Activated CD8-positive, alpha-beta memory T cell treated with anti-CD3 and anti-CD28 coated beads for 36 hours (primary cell): ENCODE data around the gene NPR3. TPM values are rescaled to one million over a fixed set of nuclear protein-coding genes. Genes with fewer than 3 reads are reported as not detected.

Experiments used
- CTCF ChIA-PET: fragments of 350-600 bp; sonication (Branson Sonifier 250); formaldehyde crosslinking; loops from one replicate; lab custom pipeline; 2021; ENCODE audit warnings: antibody characterized with exemption; lab: Charles Lee
- POLR2A ChIA-PET: fragments of 350-600 bp; sonication (Branson Sonifier 250); formaldehyde crosslinking; loops from one replicate; lab custom pipeline; 2021; ENCODE audit warnings: antibody characterized with exemption; lab: Charles Lee
- total RNA-seq, 2 experiments: library from RNA; stranded (reverse); gene quantifications; one replicate each; pipeline ENCODE4 v1.2.3, GENCODE V29; 2021

NPR3 gene
- total RNA-seq, 2 experiments from 2014 or later, result not detected

GRCh38 chr5:32709750-32710549, 1.2 kb upstream of the NPR3 start:
- ChIA-PET CTCF (interaction anchor here (0.7 kb wide), 1 partner anchor 868 kb away, joined by 3 read pairs; no protein-coding TSS in a partner anchor), POLR2A (no interaction called here)

DNA sequence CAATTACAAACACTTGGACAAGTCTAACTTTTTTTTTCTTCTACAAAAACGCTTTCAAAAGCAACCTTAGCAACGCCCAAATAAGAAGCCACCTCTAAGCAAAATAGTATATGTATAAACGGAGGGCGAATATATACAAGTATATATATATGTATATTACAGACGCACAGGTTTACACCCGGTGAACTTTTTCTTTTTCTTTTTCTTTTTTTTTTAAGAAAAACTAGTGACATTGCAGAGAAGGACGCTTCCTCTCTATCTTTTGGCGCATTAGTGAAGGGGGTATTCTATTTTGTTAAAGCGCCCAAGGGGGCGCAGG, 200 bp downstream of the NPR3 start:
- ChIA-PET POLR2A (no interaction called here), CTCF (no interaction called here)

DNA sequence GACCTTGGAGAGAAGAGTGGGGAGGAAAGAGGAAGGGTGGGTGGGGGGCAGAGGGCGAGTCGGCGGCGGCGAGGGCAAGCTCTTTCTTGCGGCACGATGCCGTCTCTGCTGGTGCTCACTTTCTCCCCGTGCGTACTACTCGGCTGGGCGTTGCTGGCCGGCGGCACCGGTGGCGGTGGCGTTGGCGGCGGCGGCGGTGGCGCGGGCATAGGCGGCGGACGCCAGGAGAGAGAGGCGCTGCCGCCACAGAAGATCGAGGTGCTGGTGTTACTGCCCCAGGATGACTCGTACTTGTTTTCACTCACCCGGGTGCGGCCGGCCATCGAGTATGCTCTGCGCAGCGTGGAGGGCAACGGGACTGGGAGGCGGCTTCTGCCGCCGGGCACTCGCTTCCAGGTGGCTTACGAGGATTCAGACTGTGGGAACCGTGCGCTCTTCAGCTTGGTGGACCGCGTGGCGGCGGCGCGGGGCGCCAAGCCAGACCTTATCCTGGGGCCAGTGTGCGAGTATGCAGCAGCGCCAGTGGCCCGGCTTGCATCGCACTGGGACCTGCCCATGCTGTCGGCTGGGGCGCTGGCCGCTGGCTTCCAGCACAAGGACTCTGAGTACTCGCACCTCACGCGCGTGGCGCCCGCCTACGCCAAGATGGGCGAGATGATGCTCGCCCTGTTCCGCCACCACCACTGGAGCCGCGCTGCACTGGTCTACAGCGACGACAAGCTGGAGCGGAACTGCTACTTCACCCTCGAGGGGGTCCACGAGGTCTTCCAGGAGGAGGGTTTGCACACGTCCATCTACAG, 760 bp downstream of the NPR3 start:
- CTCF ChIA-PET, result no interaction called here
- POLR2A ChIA-PET, result no interaction called here

DNA sequence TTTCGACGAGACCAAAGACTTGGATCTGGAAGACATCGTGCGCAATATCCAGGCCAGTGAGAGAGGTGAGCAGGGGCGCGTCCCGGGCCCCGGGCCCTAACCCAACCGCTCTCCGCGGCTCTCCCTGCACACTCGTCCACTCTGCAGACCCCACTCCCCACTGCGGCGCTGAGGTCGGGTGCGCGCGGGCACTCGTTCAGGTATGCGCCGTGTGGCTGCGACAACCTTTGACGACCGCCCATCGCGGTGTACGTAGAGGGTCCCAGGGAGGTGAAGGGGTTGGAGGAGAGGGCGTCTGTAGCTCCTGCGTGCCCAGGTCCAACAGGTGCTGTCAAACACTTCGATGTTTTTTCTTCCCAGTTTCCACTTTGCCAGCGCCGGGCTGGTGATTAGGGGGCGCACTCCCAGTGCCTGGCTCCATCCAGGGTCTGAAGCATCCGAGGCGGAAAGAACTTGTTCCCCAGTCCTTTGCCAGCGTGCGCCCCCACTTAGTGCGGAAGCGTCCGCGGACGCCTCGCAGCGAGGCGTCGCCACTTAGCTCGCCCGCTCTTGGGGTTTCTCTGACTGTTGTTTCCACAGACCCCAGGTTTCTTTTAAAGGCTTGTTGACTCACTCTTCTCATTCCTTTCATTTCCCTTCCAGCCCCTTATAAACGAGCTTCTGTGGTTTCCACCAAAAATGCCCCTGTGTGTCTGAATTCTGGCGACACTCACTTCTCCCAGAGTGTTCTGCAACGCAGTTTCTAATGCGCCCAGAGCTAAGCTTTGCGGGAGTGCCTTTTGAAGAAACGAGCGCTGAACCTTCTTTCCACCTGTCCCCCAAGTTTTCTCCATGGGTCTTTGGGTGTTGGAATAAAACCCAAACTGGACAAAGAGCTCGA, 1.6 kb downstream of the NPR3 start:
- ChIA-PET POLR2A (no interaction called here), CTCF (no interaction called here)

- ChIA-PET CTCF (no interaction called here), POLR2A (no interaction called here)
These were observed 2.2 kb downstream of the NPR3 start for GRCh38 chr5:32713361-32713769.

DNA sequence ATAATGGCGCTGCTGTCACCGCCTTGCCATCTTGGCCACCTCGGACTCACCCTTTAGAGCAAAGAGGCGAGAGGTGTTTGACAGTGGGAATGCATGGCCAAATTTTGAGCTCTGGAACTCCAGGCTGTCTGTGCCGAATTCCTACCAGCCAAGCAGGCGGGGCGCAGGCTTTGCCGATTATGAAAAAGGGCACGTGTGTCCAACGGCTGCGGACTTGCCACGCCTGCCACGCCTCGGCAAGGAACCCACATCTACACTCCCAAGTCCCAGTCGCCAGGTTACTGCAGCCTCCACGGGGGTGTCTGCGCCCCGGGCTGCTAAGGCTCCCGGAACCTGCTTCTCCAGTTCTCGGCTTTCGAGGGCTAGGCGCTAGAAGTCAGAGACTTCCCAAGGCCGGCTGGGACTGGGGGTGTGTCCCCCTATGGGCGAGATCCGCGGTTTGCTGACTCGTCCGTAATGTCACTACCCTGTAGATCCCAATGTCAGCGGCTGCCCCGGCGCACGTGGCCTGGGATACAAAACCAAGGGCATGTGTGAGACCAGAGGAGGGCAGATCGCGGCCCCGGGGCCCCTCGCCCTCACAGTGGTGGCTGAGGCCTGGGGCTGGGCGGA, 2.8 kb downstream of the NPR3 start:
- ChIA-PET POLR2A (no interaction called here), CTCF (no interaction called here)

DNA sequence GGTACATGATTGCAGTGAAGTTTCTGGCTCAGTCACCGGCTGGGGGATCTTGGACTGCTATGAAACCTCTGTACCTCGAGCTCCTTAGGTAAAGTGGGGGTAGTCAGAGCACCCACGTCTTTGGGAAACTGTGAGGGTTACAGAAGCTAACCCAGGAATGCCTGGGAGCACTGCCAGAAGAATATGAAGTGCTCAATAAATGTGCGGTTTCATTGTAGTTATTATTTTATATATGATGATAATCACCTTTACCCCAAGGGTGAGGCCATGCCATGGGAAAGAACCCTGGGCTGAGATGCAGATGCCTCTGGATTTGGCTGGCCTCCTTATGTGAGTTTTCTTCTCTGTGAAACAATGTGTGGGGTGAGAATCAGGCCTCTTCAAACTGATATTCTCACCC, 3.7 kb downstream of the NPR3 start:
- POLR2A ChIA-PET, result no interaction called here
- CTCF ChIA-PET, result no interaction called here

DNA sequence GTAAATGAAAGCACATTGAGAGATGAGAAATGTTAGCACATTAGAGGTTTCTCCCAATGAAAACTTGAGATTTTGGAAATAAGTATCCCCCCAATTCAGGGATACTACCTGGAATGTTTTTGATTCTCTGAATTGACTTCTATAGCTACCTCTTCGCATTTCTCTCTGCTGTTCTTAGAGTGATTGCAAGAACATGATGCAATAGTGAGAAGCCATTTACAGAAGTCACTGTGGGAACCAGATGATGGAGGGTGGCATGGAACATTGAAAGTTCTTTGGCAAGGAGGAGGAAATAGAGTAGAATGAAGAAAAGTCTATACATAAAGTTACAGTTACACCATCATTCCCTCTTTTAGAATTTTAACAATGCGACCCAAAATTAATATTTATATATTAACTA, 9.2 kb downstream of the NPR3 start:
- CTCF ChIA-PET, result no interaction called here
- POLR2A ChIA-PET, result no interaction called here

GRCh38 chr5:32721626-32722025, 10.5 kb downstream of the NPR3 start:
- CTCF ChIA-PET, result interaction anchor here (0.6 kb wide), 1 partner anchor 534 kb away, joined by 3 read pairs; no protein-coding TSS in a partner anchor
- POLR2A ChIA-PET, result no interaction called here

GRCh38 chr5:32722957-32723356, 11.8 kb downstream of the NPR3 start:
- ChIA-PET CTCF (no interaction called here), POLR2A (no interaction called here)

- CTCF ChIA-PET, result no interaction called here
- POLR2A ChIA-PET, result no interaction called here
These were observed 13.4 kb downstream of the NPR3 start for GRCh38 chr5:32724526-32724925.

DNA sequence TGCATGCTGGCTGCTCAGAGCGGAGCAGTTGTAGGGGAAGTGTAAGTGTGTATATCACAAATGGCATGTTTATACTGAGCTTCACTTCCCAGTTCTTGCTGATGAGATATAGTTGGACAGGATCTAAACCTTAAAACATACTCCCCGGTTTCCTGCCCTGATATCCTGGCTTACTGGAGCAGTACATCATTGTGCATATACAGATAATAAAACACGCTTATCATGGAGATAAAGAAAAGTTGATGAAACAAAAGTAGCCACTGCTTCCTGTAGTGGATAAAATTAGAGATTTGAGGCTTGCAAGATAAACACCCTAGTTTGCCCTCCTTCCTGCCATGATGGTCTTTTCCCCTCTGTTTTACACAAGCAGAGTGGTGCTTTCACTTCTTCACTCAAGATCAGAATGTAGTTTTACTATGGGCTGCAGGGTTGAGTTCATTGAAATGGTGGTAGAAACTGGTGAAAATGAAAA, 15.0 kb downstream of the NPR3 start:
- CTCF ChIA-PET, result no interaction called here
- POLR2A ChIA-PET, result no interaction called here

DNA sequence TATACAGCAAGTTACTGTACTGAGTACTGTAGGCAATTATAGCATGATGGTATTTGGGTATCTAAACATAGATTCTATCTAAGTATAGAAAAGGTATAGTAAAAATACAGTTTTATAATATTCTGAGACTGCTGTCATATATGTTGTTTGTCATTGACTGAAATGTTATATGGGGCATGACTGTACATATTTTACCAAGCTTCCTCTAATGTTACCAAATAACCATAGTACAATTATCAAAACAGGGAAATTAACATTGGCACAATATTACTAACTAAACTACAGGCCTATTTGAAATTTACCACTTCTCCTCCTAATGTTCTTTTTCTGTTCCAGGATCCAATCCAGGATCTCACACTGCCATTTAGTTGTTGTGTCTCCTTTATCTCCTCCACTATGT, 18.5 kb downstream of the NPR3 start:
- POLR2A ChIA-PET, result no interaction called here
- CTCF ChIA-PET, result no interaction called here

DNA sequence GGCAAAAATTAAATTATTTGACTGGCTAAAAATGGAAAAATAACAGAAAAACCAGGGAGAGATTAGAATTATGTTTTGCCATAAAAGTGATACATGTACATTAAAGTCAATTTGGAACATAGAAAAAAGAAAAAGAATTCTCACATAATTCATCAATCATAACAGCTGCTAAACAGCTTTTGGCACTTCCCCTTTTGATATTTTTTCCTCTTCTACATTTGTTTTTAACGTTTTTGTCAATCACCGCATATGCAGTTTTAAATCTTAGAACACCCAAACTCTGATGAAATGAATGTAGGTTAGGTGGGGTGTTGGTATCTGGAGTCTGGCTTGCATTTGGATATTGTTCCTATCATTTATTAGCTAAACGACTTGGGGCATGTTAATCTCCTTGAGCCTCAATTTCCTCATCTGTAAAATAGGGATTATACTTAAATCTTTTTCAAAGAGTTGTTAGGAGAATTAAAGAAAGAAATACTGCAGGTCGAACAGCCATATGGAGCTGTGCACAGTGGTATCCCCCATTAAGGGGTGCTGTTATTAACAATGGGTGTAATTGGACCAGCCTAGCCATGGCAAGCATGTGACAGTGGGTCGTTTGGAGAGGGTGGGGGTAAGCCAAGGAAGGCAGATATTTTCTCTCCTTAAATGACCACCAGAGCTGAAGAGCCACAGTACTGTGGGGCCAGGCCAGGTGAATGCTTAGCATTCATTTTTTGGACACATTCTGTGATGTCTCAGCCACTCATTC, 22.6 kb downstream of the NPR3 start:
- CTCF ChIA-PET, result interaction anchor here (0.9 kb wide), 1 partner anchor 18 kb away, joined by 3 read pairs; no protein-coding TSS in a partner anchor
- POLR2A ChIA-PET, result no interaction called here

GRCh38 chr5:32734827-32735378, 23.8 kb downstream of the NPR3 start:
- ChIA-PET POLR2A (no interaction called here), CTCF (no interaction called here)

DNA sequence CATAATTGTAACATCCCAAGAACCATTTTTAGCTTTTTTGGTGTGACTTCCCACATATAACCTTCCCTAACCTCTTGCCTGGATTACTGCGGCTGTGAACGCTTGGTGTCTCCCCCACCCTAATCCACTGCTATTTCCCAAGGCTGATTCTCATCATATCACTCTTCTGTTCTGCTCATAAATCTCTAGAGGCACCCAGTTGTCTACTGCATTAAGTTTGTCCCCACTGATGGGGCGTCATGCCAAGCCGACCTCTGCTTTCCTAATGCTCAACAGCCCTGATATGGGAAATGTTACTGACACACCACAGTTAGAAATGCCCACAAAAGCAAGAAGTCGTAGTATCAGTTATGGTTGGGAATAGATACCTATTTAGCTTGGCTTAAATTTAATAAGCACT, 24.4 kb downstream of the NPR3 start:
- ChIA-PET POLR2A (no interaction called here), CTCF (no interaction called here)

- CTCF ChIA-PET, result no interaction called here
These were observed 25.7 kb downstream of the NPR3 start for GRCh38 chr5:32736842-32737241.

DNA sequence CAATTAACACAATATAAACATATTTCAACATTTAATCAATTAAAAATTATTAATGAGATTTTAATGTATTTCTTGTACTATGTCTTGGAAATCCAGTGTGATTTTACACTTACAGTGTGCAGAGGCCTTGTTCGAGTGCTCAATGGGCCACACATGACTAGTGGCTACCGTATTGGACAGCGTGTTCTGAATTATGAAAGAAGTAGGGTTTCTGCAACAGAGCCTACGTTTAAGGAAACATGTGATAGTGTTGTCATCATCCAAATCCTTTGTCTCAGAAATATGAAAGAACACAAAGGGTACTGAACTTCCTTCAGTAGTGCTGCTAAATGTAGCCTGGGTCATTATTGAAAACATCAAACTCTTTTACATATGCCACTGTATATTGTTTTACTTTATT, 29.5 kb downstream of the NPR3 start:
- CTCF ChIA-PET, result no interaction called here
- POLR2A ChIA-PET, result no interaction called here

More at GRCh38 chr5:32736842-32737241, 25.7 kb downstream of the NPR3 start:
- POLR2A ChIA-PET, result no interaction called here
